ENCODE data around the gene SIGLEC11.
"Not testable (repeated sequence)": the region's sequence is repeated elsewhere in the genome, so short reads cannot be mapped to it uniquely, and the experiment has no call there.

The SIGLEC11 gene

DNA sequence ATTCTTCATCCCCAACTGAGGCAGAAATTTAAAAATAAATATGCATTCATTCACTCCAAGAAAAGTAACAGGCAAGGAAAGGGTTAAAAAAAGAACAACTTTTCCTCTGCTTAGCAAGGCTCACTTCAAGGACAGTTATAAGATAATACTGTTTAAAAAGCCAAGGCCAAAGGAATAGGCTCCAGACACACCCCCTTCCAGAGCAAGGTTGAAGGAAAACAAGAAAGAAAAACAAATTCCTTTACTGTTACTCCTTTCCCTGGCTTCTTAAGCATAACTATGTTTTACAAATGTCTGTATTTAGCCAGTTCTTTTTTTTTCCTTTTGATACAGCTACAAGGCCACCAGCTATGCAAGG is 8.5 kb downstream of the SIGLEC11 start:
- ChIA-PET POLR2A (no interaction called here), CTCF (interaction anchor here (1.0 to 3.1 kb wide), 5 partner anchors 10 to 183 kb away, joined by 3 to 17 read pairs (median 4); no protein-coding TSS in a partner anchor)
- TF ChIP-seq, protein P1, sequence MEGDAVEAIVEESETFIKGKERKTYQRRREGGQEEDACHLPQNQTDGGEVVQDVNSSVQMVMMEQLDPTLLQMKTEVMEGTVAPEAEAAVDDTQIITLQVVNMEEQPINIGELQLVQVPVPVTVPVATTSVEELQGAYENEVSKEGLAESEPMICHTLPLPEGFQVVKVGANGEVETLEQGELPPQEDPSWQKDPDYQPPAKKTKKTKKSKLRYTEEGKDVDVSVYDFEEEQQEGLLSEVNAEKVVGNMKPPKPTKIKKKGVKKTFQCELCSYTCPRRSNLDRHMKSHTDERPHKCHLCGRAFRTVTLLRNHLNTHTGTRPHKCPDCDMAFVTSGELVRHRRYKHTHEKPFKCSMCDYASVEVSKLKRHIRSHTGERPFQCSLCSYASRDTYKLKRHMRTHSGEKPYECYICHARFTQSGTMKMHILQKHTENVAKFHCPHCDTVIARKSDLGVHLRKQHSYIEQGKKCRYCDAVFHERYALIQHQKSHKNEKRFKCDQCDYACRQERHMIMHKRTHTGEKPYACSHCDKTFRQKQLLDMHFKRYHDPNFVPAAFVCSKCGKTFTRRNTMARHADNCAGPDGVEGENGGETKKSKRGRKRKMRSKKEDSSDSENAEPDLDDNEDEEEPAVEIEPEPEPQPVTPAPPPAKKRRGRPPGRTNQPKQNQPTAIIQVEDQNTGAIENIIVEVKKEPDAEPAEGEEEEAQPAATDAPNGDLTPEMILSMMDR (IDR thresholded peaks at IDR 0.05; ENCODE audit: control extremely low read depth, extremely low read depth, low read depth, missing control alignments): no peak
- DNase-seq (ENCODE audit: extremely low spot score): no peak

DNA sequence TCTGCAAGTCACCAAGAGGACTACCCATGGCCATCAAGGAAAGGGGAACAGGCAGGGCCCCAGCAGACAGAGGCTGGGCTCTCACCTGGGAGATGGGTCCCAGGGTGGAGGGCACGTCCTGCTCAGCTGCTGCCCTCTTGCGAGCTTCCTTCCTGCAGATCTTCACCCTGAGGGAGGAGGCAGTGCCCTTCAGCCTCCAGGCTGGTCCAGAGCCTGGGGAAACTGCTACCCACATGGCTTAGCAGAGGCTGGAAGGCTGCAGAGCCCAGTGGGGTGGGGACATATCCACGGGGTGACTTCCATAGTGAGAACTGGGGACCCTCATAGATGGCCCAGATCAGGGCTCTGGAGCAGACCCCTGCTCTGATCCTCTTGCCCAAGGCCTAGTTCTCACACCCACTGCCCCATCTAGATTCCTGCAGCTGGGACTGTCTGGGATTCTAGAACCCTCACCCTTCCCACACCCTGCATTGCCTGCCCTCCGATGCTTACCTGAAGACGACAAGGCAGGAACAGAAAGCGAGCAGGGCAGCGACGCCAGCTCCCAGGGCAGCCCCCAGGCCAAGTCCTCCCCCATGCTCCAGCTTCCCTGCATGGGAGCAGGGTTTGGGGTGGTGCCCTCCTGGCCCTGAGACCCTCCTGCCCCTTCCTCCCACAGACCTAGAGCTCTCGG is 9.0 kb downstream of the SIGLEC11 start:
- ChIA-PET CTCF (interaction anchor here (1.0 to 2.3 kb wide), 5 partner anchors 9 to 184 kb away, joined by 3 to 9 read pairs (median 3); no protein-coding TSS in a partner anchor), POLR2A (no interaction called here)
- no peak for DNase-seq (ENCODE audit: extremely low spot score)
- TF ChIP-seq, protein P1 (IDR thresholded peaks at IDR 0.05; ENCODE audit: control extremely low read depth, extremely low read depth, low read depth, missing control alignments): no peak

DNA sequence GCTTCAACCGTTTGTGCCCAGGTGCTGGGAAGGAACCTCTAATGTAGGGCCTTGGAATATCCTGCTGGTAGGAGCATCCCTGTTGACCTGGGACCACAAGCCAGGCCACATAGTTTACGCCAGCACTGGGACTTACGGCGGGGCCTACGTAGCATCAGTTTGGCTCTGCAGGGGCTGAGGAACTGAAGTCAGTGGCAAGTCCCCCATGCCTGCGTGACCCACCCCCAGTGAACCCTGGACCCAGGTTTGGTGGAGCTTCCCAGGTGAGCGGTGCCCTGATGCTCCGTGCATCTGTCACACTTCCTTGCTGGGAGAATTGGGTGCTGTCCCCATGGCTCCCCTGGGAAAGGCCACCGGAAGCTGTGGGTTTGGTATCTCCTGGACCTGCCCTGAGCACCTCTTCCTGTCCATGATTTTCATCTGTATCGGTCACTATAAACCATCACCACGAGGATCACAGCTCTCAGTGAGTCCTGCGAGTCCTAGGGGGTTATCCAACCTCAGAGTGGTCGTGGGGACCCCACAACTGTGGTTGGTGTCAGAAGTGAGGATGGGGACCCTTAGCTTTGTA is 9.9 kb downstream of the SIGLEC11 start:
- ChIA-PET CTCF (interaction anchor here (1.3 to 2.3 kb wide), 3 partner anchors 13 to 185 kb away, joined by 3 to 9 read pairs (median 6); no protein-coding TSS in a partner anchor), POLR2A (no interaction called here)
- TF ChIP-seq, protein P1 (IDR thresholded peaks at IDR 0.05; ENCODE audit: control extremely low read depth, extremely low read depth, low read depth, missing control alignments): no peak
- no peak for DNase-seq (ENCODE audit: extremely low spot score)

DNA sequence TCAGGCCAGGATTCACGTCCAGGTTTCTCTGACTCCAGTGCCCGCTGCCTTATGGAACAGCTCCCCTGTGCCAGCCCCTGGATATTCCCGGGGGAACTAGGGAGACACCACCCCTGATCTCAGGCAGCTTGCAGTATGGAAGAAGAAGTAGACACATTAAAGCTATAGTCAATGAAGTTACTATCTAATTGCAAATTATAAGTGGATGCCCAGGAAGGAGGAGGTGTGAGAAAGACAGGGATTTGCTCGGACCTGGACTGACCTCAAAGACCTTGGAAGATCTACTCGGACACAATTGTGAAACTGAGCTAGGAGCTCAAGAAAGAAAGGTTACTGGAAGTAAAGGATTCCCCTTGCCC is 10.4 kb downstream of the SIGLEC11 start:
- ChIA-PET CTCF (interaction anchor here (1.3 to 2.3 kb wide), 3 partner anchors 12 to 185 kb away, joined by 3 to 9 read pairs (median 6); no protein-coding TSS in a partner anchor), POLR2A (no interaction called here)
- DNase-seq (ENCODE audit: extremely low spot score): no peak
- TF ChIP-seq, protein P1 (IDR thresholded peaks at IDR 0.05; ENCODE audit: control extremely low read depth, extremely low read depth, low read depth, missing control alignments): no peak

DNA sequence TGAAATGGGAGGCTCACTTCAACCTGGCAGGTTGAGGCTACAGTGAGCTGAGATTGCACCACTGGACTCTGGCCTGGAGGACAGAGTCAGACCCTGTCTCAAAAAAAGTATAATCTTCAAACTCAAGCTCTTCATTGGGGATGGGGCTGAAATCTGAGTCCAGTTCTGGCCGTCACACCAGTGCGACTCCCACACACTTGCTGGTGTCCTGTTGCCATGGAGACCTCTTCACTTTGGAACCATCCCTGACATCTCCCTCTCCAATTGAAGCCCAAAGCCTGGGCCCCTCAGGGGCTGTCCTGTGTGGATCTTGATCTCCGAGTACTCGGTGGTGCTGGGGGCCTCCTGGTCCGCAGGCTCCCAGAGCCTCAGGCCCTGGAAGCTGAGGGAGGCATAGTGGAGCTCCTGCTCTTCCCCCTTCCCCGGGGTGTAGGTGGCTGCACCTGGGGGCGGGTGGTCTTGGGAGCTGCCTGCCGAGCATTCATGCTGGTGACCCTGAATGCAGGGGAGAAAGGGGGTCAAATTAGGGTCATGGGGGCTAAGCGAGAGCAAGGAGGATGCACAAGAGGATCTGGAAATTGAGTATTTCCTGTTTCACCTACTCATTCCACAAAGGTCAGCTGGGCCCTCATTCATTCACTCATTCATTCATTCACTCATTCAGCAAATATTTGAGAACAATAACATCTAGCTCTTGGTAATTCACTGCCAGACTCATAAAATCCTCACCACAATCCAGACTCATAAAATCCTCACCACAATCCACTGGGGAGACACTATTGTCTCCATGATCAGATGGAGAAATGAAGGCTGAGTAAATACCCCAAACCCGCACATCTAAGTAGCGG is 11.0 kb downstream of the SIGLEC11 start:
- TF ChIP-seq, protein P1 (IDR thresholded peaks at IDR 0.05; ENCODE audit: control extremely low read depth, extremely low read depth, low read depth, missing control alignments): no peak
- no peak for DNase-seq (ENCODE audit: extremely low spot score)
- ChIA-PET CTCF (interaction anchor here (1.1 to 2.3 kb wide), 4 partner anchors 12 to 186 kb away, joined by 3 to 9 read pairs (median 4); no protein-coding TSS in a partner anchor), POLR2A (no interaction called here)

DNA sequence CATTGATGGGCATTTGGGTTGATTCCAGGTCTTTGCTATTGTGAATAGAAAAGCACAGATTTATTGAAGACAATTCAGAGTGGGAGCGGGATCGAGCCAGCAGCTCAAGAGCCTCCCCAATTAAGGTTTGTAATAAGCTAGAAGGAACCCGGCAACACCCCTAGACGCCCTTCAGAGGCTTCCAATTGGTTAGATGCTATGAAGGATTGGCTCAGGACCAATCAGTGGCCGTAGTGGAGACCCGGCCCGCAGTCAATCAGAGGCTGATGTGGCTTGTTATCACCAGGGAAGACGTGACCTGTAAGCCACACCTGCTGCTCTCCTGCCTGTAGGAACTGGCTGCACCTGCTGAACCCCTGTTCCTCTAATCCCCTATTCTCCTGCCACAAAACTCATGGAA is 14.6 kb downstream of the SIGLEC11 start:
- POLR2A ChIA-PET: no interaction called here
- TF ChIP-seq, protein P1 (IDR thresholded peaks at IDR 0.05; ENCODE audit: control extremely low read depth, extremely low read depth, low read depth, missing control alignments): no peak
- DNase-seq (ENCODE audit: extremely low spot score): no peak
- CTCF ChIA-PET: interaction anchor here (1.9 kb wide), 1 partner anchor 8 kb away, joined by 5 read pairs; no protein-coding TSS in a partner anchor

DNA sequence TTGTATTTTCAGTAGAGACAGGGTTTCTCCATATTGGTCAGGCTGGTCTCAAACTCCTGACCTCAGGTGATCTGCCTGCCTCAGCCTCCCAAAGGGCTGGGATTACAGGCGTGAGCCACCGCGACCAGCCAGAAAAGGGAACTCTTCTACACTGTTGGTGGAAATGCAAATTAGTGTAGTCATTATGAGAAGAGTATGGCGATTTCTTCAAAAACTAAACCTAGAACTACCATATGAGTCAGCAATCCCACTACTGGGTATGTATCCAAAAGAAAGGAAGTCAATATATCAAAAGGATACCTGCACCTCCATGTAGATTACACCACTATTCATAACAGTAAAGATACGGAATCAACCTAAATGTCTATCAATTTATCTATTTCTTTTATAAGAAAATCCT is 16.4 kb downstream of the SIGLEC11 start:
- DNase-seq (ENCODE audit: extremely low spot score); CTCF ChIA-PET; POLR2A ChIA-PET: not testable (repeated sequence)
